GM12872 (cell line): Measurements from ENCODE around the gene ALOX5.

Source experiments
- CTCF ChIP-seq: IDR thresholded peaks from 3 replicates; pipeline ENCODE4 v1.5.1; 2011; ENCODE audit warnings: low read depth, mild to moderate bottlenecking, low read length, moderate library complexity; ENCODE audit not compliant: insufficient read depth

The ALOX5 gene

DNA sequence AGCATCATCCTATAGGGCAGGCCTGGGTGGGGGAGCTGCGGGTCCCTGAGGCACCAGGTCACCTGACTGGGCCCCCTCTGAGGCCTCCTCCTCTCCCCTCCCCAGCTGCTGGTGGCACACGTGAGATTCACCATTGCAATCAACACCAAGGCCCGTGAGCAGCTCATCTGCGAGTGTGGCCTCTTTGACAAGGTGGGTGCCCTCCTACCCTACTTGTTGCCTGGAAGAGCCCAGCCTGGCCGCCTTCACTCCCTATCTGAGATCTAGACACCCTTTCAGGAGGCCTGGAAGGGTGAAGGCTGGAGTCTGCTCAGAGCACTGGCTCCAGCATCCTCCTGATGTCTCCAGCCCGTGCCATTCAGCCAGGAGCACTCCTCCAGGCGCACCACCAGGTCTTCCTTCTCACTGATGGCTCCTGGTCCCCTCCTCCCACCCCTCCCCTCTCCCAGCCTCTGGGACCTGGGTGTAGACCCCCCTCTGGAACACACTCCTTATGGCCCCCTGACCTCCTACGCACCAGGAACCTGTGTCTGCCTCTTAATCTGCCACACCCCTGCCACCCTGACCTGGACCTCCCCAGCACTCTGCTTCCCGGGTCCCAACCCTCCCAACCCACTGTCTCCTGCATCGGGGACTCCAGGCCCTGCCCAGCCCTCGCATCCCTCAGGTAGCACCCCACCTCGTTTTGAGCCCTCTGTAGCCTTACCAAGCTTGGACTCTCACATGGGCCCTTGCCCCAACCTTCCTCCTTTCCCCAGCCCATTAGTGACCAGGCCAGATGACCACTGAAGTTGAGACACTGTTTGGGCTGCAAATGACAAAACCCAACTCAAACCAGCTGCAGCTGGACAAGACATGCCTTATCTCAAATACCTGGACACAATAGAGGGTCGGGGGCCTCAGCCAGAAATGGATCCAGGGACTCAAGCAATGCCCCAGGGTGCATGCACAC, 67.5 kb downstream of the ALOX5 start:
- TF ChIP-seq CTCF, result no peak

DNA sequence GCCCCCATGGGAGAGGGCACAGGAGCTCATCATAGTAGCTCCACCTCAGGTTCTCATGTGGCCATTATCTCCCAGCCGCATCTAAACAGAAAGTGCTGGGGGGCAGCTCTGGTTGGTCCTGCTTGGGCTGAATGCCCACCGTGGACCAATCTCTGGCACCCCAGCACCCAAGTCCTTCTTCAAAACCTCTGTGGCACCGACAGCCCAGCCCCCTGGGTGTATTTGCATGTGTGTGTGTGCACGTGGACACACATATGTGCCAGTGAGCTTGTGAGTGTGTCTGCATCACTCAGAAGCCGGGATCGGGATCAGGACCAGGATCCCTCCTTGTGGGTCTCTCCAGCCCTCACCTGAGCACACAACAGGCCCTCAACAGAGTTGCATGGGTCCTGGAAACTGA, 68.2 kb downstream of the ALOX5 start:
- no peak for TF ChIP-seq CTCF

DNA sequence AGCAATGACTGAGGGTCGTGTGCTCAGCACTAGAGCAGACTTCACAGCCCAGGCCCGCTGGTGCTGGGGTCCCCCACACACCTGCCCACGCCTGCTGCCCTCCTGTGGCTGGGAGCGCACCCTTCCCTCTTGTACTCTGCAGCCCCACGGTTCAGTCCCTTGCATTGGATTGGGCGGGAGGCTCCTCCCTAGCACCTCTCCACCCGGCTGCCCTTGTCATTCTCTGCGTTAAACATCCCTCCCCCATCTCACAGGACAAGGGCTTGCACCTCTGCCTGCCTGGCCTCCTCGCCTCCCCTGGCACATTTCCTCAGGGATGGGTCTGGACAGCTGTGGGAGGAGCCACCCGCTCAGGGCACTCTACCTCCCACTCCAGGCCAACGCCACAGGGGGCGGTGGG, 68.6 kb downstream of the ALOX5 start:
- TF ChIP-seq CTCF, result 0 out of 3 replicates have a peak, but pooled peaks have one; percentile 13

- TF ChIP-seq CTCF, result no peak
Observed at GRCh38 chr10:45443101-45444009, 69.3 kb downstream of the ALOX5 start.

- no peak for TF ChIP-seq CTCF
Observed at GRCh38 chr10:45444022-45444421, 70.0 kb downstream of the ALOX5 start.

- TF ChIP-seq CTCF, result no peak
Observed at GRCh38 chr10:45444976-45445898, 71.2 kb downstream of the ALOX5 start.
